ENCODE measurements around the gene GPR62. TPM values are rescaled to one million over a fixed set of nuclear protein-coding genes. Genes with fewer than 3 reads are reported as not detected.

Gene GPR62
- total RNA-seq, 1 experiment from 2014 or later = not detected

DNA sequence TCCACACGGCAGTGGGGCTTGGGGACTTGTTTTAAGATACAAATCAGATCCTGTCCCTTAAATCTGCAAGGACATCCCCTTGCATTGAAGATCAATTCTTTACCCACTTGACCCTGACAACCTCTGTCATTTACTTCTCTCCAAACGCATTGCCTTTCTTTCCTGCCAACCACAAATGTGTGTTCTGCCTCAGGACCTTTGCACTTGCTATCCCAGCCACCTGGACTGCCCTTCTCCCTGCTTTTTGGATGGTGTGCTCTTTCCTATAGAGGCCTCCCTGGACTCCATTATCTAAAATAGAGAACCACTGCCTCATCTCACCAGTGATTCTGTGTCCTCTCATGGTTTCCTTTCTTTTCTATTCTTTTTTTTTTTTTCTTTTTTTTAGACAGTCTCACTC lies 42.0 kb downstream of the GPR62 start:
- ChIA-PET POLR2A (ENCODE audit: unreplicated experiment) (interaction anchor here (0.6 kb wide), 2 partner anchors 33 to 49 kb away, joined by 3 to 4 read pairs; no protein-coding TSS in a partner anchor), CTCF (interaction anchor here (0.6 to 1.0 kb wide), 3 partner anchors 23 to 148 kb away, joined by 3 to 4 read pairs (median 3); partner anchors contain the start of gene ABHD14B)
- TF ChIP-seq EZH2 (IDR thresholded peaks at IDR 0.05; ENCODE audit: low read length, unreplicated experiment) (no peak), EZH2phosphoT487 (IDR thresholded peaks at IDR 0.05; ENCODE audit: borderline replicate concordance, low read length) (no peak)
- TF ChIP-seq, protein P1, sequence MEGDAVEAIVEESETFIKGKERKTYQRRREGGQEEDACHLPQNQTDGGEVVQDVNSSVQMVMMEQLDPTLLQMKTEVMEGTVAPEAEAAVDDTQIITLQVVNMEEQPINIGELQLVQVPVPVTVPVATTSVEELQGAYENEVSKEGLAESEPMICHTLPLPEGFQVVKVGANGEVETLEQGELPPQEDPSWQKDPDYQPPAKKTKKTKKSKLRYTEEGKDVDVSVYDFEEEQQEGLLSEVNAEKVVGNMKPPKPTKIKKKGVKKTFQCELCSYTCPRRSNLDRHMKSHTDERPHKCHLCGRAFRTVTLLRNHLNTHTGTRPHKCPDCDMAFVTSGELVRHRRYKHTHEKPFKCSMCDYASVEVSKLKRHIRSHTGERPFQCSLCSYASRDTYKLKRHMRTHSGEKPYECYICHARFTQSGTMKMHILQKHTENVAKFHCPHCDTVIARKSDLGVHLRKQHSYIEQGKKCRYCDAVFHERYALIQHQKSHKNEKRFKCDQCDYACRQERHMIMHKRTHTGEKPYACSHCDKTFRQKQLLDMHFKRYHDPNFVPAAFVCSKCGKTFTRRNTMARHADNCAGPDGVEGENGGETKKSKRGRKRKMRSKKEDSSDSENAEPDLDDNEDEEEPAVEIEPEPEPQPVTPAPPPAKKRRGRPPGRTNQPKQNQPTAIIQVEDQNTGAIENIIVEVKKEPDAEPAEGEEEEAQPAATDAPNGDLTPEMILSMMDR (conservative IDR thresholded peaks at IDR 0.05; ENCODE audit: low read depth, low read length) = no peak
- ATAC-seq = no peak
- H3K36me3 ChIP-seq (ENCODE audit: low read depth, low read length) = peaks cover 27% of the 10 kb centered on the region
- intact Hi-C loops (cut with micrococcal nuclease) = no loop called here
- no peak for DNase-seq
- H3K9me3 ChIP-seq (ENCODE audit: low read length) = no peaks in the 10 kb centered on the region
- no peaks in the 10 kb centered on the region for H3K27me3 ChIP-seq (ENCODE audit: low read length)
- H3K27ac ChIP-seq (ENCODE audit: low read length) = no peak overlapping the region
- H3K4me3 ChIP-seq (ENCODE audit: low read length) = no peak overlapping the region
- no peak overlapping the region for H3K4me2 ChIP-seq (ENCODE audit: low read length)
- no peak overlapping the region for H3K9ac ChIP-seq (ENCODE audit: low read length)
- H3K9me2 ChIP-seq (replicated peaks; ENCODE audit: low read length) = no peaks in the 10 kb centered on the region
- H2AFZ ChIP-seq (ENCODE audit: low read length) = no peak overlapping the region
- 0 out of 2 replicates have a peak, but pooled peaks cover 4% of the 10 kb centered on the region for H4K20me1 ChIP-seq (ENCODE audit: low read length)
- H3F3A ChIP-seq (ENCODE audit: low read length, unreplicated experiment) = peaks cover 17% of the 10 kb centered on the region
- H3K79me2 ChIP-seq (ENCODE audit: low read length) = peaks cover 31% of the 10 kb centered on the region
- H3K4me1 ChIP-seq (ENCODE audit: insufficient read depth, low read length) = peaks cover 22% of the 10 kb centered on the region
- no TSS peak for BruUV-seq (replicated peaks)

DNA sequence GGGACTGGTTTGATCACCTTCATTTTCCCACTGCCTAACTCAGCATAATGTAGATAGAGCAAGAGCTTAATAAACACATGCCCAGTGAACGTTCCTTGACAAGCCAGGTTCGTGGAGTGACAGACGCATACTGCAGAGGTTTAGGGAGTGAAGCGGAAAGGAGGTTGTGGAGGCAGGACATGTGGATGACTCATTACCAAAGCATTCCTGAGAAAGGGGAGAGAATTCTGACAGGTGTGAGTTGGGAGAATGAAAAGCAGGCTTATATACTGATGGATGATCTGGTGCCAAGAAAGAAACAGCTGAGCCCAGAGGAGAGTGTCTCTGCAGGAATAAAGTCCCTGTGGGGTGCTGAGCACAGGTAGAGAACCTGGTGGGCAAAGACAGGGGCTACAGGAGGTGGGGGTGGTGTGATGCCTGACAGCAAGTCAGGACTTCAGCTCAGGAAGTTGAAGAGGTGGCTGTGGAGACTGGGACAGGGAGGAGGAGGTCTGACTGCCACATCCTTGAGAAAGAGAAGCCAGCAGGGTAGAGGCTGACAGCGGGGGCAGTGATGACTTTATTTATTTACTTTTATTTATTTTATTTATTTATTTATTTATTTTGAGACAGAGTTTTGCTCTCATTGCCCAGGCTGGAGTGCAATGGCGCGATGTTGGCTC lies 42.9 kb downstream of the GPR62 start:
- Histone ChIP-seq H3K9me2 (replicated peaks; ENCODE audit: low read length) (no peaks in the 10 kb centered on the region), H3K79me2 (ENCODE audit: low read length) (peaks cover 24% of the 10 kb centered on the region), H3F3A (ENCODE audit: low read length, unreplicated experiment) (peaks cover 10% of the 10 kb centered on the region), H3K4me1 (ENCODE audit: insufficient read depth, low read length) (peaks cover 22% of the 10 kb centered on the region), H3K4me3 (ENCODE audit: low read length) (peak overlapping the region; percentile 6; the same call in 1 of the 2 replicates), H2AFZ (ENCODE audit: low read length) (0 out of 2 replicates have a peak overlapping the region, but pooled peaks have one; percentile 5), H3K9ac (ENCODE audit: low read length) (no peak overlapping the region), H3K4me2 (ENCODE audit: low read length) (peak overlapping the region; percentile 67), H3K36me3 (ENCODE audit: low read depth, low read length) (peaks cover 19% of the 10 kb centered on the region), H3K27me3 (ENCODE audit: low read length) (no peaks in the 10 kb centered on the region), H4K20me1 (ENCODE audit: low read length) (0 out of 2 replicates have a peak, but pooled peaks cover 4% of the 10 kb centered on the region), H3K27ac (ENCODE audit: low read length) (peak overlapping the region; percentile 15; the same call in 1 of the 2 replicates), H3K9me3 (ENCODE audit: low read length) (no peaks in the 10 kb centered on the region)
- intact Hi-C loops (cut with micrococcal nuclease) = loop anchor here (1.0 to 2.0 kb wide), 2 partner anchors 15 to 23 kb away; partner anchors contain the start of genes ABHD14A, ABHD14B and ACY1
- ChIA-PET POLR2A (ENCODE audit: unreplicated experiment) (interaction anchor here (0.6 kb wide), 2 partner anchors 33 to 48 kb away, joined by 3 to 4 read pairs; no protein-coding TSS in a partner anchor), CTCF (interaction anchor here (0.5 to 1.0 kb wide), 6 partner anchors 15 to 1673 kb away, joined by 3 to 4 read pairs (median 3); partner anchors contain the start of gene ABHD14B)
- peak; percentile 92 for DNase-seq
- peak; percentile 68 for ATAC-seq
- TF ChIP-seq EZH2phosphoT487 (IDR thresholded peaks at IDR 0.05; ENCODE audit: borderline replicate concordance, low read length) (no peak), EZH2 (IDR thresholded peaks at IDR 0.05; ENCODE audit: low read length, unreplicated experiment) (no peak)
- TF ChIP-seq, protein P1 (conservative IDR thresholded peaks at IDR 0.05; ENCODE audit: low read depth, low read length) = no peak
- BruUV-seq (replicated peaks) = no TSS peak
